GM18519 (cell line): Measurements from ENCODE around the gene RFX4.

Experiments used
- ATAC-seq: cut with Tn5 transposase; IDR thresholded peaks from one replicate; pipeline ENCODE4 v1.9.1; 2021; ENCODE audit warnings: mild to moderate bottlenecking, moderate library complexity; ENCODE audit not compliant: unreplicated experiment, low FRiP score

The RFX4 gene

GRCh38 chr12:106645465-106646330 lies 62.9 kb downstream of the RFX4 start:
- no peak for ATAC-seq

- ATAC-seq: no peak
Observed at GRCh38 chr12:106646472-106646871, 63.7 kb downstream of the RFX4 start.

- ATAC-seq: no peak
Observed at GRCh38 chr12:106647793-106648514, 65.2 kb downstream of the RFX4 start.

DNA sequence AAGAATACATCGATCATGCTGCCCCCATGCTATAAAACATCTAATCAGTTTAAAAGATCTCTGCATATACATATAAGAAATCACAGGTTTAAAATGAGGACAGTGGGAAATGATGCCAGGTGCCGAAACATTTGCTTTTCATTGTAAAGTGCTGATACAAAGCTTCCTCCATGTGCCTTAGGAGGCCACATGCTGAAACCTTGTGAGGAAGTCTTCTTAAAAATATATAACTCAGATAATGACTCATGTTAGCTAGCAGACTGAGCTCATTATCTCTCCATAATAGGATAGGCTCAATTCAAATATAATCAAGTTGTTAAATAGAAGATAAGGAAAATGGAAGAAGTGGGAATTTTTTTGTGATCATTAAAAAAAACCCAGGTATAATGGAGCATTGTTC lies 65.9 kb downstream of the RFX4 start:
- no peak for ATAC-seq

DNA sequence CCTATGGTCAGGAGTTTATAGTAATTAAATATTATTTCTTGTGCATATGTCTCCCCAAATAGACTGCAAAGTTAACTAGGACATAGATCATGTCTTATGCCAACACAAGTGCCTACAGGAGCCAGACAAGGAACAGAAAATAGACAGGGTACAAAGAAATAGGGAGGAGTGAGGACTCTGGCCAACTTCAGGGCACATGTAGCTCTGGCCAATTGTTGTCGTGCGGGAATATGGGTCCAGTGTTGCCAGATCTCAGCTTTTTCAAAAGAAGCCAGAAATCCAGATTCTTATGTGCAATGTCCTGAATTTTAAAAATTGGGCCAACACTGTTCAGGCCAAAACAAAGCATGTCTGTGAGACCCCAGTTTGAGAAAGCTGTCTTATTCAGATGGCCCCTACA lies 68.7 kb downstream of the RFX4 start:
- ATAC-seq: no peak

DNA sequence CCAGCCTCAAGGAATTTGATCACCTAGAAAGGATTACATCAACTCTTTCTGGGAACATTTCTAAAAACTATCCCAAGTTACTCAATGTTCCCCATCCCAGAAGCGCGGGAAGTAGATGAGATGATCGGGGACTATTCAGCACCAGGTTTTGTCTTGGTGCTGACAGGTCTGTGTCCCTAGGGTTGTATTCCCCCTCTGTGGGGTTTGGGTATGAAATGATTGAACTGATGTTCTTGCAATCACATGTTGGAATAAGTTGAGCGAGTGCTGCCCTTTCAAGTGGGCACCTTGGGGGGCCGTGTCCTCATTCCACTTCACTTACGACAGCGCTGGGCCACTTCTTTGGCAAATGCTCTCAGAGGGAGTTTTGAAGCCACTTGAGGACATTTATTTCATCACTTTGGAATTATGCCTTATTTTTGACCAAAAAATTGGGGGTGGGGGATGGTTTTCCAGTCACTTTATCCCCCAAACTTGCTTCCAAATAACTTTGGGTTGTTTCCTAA lies 69.8 kb downstream of the RFX4 start:
- no peak for ATAC-seq

DNA sequence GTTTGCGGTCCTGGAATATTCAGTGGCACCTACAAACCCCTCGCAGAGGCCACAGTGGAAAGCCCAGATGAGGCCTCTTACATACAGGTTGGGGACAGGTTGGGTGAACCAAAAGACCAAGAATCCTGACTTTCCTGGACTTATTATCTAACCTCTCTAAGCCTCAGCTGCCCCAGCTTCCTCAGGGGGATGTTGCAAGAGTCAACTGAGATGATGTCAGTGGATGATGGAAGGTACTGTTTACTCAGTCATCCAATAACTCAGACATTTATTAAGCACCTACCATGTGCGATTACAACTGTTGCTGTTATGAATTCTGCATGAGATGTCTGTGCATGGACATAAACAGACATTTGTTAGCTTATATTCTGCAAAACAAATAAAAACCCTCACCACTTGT lies 72.8 kb downstream of the RFX4 start:
- ATAC-seq: no peak

GRCh38 chr12:106657488-106657887 lies 74.7 kb downstream of the RFX4 start:
- no peak for ATAC-seq

DNA sequence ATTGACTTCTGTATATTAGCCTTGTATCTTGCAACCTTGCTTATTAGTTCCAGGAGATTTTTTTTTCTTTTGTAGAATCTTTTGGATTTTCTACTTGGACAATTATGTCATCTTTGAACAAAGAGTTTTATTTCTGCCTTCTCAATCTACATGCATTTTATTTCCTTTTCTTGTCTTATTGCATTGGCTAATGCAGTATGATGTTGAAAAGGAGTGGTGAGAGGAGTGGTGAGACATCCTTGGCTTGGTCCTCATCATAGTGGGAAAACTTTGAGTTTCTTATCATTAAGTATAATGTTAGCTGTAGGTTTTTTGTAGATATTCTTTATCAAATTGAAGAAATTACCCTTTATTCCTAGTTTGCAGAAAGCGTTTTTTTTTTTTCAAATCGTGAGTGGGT lies 80.6 kb downstream of the RFX4 start:
- ATAC-seq: no peak

- ATAC-seq: no peak
Observed at GRCh38 chr12:106669216-106669615, 86.4 kb downstream of the RFX4 start.

- ATAC-seq: no peak
Observed at GRCh38 chr12:106670131-106670530, 87.3 kb downstream of the RFX4 start.

DNA sequence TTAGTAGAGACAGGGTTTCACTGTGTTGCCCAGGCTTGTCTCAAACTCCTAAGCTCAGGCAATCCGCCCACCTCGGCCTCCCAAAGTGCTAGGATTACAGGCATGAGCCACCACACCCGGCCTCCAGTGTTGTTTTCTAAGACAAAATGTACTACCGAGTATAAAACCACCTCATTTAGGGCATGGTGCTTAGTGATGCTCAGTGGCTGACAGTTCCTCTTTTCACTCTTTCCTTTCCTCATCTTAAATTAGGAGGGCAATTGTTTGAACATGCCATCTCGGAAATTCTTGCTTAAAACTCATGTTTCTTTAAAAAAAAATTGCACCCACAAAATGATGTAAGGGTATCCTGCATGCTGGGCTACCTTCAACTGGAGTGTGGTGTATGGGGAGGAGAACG lies 89.0 kb downstream of the RFX4 start:
- ATAC-seq: no peak

DNA sequence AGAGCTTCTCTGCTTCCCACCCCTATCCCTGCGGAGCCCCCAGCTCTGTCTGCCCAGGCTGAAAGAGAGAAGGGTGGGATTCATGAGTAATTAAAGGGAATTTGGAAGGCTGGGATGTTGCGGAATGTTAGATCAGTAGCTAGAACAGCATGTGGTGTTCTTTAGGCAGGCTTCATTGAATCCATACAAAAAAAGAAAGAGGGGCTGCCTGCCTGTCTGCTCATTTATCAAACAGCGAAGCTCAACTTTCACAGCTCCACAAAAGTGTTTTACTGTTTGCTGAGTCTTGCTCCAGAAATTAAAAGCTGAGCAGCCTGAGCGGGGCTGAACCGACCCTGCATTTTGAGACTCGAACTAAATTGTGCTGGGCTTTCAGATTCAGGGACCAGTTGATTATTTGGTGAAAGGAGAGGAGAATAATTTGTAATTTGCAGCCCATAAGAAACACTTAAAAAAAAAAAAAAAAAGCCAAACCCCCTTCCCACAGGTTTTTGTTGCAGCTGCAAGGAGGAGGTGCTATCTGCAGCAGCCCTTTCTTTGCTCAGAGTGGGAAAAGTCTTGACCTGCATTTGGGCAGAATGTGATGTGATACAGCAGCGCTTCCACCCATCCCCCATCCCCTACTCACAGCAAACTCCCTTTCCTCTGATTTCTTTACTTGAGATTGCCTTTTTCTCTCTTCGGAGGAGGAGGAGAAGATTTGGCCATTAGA lies 89.7 kb downstream of the RFX4 start:
- no peak for ATAC-seq

GRCh38 chr12:106673141-106673540 lies 90.3 kb downstream of the RFX4 start:
- no peak for ATAC-seq

GRCh38 chr12:106675651-106676435 lies 93.0 kb downstream of the RFX4 start:
- ATAC-seq: no peak

- ATAC-seq: no peak
Observed at GRCh38 chr12:106679574-106679973, 96.8 kb downstream of the RFX4 start.

- ATAC-seq: no peak
Observed at GRCh38 chr12:106680280-106680679, 97.5 kb downstream of the RFX4 start.

GRCh38 chr12:106681210-106681609 lies 98.4 kb downstream of the RFX4 start:
- ATAC-seq: no peak

DNA sequence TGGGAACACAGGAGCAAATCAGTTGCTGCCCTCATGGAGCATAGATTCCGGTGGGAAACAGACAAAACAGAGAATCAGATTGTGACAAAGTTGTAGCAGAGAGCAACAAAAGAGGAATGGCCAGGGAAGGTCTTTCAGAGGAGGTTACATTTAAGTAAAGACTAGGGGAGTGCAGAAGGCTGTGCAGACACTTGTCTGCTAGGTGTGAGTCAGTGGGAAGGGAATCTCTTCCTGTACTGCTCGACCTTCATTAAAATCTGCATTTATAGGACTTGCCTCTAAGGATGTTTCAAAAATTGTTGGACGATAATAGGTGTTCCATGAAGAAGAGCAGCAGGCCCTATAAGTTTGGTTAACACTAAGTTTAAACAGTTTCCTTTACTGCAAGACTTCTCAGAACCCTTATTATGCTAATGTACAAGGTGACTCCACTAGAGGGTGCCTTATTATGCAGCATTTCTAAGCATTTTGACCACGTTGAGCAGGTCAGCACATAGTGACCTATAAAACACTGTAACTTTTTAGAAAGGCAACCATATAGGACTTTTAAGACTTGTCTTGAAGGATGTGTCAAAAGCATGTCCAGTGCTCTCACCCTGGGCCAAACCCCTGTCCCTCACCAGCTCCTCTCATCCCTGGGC lies 99.9 kb downstream of the RFX4 start:
- ATAC-seq: no peak

DNA sequence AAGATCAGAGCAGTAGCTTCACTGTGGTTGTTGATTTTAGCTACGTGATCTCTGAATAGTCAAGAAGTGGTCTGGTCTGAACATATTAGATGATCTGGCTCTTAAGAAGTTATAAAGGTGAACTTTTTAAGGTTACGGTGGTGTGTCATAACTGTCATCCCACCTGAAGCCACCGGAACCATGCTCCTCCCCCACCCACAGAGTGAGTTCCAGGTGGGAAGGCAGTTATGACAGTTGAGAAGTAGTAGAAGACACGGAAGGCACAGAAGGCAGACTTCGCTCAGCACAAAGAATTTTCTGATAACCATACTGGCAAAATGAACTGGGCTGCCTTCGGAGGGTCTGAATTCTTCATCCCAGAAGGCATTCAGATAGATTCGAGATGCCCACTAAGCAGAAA lies 101.7 kb downstream of the RFX4 start:
- ATAC-seq: no peak
